NCI-H446 (cell line): ENCODE results near the gene GAS6.

Source experiments
- DNase-seq, 2 experiments: peaks; one replicate each; lab custom pipeline; 2025; lab: John Stamatoyannopoulos, UW

The GAS6 gene

DNA sequence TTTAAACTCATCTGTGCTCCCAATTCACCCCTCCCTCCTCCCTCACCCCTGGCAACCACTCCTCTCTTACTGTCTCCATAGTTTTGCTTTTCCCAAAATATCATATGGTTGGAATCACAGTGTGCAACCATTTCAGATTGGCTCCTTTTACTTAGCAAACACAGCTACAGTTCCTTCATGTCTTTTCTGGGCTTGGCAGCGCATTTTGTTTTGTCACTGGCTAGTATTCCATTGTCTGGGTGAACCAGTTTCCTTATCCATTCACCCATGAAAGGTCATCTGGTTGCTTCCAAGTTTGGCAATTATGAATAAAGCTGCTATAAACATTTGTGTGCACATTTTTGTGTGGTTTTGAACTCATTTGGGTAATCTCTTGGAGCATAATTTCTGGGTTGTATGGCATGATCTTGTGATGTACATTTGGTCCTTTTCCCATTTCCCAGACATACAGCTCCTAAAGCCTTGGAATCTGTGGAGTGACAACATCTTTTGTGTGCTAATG, 23.9 kb upstream of the GAS6 start:
- DNase-seq: no peak

DNA sequence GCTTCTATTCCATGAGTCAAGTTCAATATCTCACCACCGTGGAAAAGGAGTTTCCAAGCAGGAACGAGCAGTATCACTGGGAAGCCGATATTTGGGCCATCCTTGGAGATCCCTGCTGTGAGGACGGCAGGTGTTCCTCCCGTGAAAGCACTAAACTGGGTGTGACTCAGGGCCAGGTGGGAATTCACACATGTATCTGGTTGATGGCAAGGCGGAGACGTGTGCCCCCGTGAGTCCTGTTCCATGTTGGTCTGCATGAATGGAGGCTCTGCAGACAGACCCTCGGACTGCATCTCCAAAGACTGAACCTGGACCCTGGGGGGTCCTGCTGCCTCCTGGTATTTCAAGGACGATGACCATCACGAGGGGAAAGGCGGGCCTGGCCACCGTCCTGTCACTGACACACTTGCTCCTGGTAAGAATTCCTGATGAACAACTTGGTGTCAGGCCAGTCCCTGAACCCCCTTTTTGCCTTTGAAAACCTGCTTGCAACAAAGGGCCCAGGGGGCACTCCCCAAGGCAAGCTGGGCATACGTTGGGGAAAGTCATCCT, 22.8 kb upstream of the GAS6 start:
- no peak for DNase-seq

DNA sequence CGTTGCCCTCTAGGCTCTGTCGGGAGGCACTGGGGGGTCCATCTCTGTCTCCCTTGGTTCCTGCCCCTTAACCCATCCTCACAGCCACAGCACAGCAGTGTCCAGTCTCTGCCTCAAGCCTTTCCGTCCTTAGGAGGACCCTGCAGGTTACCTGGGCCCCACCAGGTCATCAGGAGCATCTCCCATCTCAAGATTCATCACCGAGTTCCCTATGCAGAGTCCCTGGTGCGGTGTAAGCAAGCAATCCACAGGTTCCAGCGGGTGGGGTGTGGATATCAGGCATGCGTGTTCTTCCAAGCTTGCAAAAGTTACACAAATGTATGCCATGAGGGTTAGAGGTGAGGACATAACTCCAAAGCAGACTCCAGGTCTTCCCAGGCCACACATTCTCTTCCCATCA, 20.9 kb upstream of the GAS6 start:
- no peak for DNase-seq

DNA sequence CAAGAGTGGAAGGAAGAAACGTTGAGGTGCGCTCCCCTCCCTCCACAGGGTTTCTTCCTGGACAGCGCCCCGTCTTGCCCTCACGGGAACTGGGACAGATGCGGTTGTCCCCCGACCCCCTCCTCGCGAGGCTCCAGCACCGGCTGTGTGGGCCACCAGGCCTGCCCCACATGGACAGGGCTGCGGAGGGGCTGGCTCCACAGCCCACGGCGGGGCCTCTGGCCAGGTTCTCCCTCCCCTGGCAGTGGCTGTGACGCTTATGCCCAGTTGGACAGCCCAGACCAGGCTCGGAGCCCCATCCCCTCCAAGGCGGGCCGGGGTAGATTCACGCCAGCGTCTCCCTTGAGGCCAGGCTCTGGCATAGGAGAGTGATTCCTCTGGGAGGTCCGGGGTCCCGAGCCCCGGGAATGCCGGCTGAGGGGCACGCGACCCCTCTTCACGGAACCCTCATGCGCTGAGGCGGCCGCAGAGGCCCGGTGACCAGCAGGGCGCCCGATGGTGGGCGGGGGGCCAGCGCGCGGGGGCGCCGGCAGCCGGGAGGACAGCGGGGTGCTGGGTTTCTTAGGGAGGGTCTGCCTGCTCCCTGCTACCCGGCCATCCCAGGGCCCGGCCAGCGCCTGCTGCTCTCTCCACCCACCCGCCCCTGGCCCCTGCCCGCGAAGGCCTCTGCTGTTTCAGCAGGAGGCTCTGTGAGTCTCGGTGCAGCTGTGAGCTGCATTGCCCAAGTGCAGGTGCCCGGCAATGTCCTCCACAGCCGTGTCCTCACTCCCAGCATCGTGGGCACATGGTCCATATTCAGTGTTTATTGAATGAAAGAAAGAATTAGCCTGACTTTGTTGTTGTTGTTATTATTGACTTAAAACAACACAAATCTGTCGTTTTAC, 20.3 kb upstream of the GAS6 start:
- DNase-seq: no peak

DNA sequence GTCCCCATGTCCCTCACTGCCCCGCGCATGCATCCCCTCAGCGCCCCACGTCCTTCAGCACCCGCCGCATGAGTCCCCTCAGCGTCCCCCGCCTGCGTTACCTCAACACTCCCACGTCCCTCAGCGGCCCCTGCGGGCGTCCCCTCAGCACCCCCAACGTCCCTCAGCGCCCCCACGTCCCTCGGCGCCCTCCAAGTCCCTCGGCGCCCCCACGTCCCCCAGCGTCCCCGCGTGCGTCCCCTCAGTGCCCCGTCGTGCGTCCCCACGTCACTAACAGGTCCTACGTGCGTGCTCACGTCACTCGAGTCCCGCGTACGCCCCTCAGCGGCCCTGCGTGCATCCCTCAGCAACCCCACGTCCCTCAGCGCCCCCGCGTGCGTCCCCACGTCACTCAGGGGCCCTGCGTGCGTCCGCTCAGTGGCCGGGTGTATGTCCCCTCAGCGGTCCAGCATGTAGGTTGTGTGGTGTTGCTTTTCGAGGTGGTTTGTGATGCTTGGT, 19.5 kb upstream of the GAS6 start:
- no peak for DNase-seq

DNA sequence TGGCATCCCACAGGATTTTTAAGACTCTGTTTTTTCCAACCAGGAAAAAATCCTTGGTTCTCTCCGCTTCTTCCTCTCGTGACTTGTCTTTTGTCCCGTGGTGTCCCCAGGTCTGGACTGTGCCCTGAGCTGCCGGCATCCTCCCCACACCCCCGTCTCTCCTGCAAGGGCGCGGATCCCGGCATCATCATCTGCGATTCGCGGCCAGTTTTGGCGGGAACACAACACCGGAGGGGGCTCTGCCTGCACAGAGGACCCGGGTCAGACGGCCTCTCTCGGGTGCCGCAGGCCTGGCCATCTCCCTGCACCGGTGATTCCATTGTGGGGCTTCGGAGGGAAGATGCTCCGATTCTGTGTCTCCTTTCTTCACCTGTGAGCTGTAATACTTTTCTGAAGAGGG, 18.8 kb upstream of the GAS6 start:
- no peak for DNase-seq

DNA sequence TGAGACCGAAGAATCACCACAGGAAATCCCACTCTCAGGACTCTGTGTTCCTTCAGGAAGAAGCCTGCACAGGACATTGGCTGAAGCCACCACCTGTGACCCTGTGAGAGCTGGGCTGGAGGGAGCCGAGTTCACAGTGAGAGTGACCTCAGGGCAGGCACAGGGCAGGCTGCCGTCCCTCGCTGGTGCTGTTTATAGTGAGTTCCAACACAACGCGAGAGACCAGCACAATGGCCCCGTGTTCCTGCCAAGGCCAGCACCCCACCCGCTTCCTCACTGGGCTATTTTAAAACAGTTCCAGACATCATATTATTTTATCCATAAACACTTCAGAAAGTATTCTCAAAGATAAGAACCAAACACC, 18.4 kb upstream of the GAS6 start:
- no peak for DNase-seq

DNA sequence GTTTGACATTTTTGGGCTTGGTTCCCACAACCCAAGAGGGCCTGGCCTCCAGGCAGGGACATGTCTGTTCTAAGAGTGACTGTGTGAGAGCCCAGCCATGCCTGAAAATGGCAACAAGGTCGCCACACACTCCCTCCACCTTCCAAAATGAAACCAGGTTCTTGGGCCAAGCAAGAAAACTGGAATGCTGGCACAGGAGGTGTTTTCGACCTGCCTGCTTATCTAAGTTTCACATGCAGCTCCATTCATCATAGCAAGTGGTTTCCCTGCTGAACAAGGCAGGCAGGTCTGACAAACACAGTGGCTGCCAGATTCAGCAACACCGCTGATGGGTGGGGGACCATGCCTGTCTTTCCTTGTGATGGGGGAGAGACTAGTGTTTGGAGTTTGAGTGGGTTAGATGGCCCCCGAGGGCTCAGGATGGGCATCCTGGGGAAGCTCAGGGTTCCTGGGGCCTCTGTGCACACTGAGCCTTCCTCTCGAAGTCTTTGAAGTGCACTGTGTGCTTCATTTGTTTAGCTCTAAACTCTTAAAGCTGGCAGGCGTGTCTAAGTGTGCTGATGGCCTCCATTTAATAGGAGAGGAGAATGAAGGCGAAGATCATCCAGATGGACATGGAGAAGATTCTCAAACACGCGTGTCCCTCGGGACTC, 17.9 kb upstream of the GAS6 start:
- DNase-seq: no peak

DNA sequence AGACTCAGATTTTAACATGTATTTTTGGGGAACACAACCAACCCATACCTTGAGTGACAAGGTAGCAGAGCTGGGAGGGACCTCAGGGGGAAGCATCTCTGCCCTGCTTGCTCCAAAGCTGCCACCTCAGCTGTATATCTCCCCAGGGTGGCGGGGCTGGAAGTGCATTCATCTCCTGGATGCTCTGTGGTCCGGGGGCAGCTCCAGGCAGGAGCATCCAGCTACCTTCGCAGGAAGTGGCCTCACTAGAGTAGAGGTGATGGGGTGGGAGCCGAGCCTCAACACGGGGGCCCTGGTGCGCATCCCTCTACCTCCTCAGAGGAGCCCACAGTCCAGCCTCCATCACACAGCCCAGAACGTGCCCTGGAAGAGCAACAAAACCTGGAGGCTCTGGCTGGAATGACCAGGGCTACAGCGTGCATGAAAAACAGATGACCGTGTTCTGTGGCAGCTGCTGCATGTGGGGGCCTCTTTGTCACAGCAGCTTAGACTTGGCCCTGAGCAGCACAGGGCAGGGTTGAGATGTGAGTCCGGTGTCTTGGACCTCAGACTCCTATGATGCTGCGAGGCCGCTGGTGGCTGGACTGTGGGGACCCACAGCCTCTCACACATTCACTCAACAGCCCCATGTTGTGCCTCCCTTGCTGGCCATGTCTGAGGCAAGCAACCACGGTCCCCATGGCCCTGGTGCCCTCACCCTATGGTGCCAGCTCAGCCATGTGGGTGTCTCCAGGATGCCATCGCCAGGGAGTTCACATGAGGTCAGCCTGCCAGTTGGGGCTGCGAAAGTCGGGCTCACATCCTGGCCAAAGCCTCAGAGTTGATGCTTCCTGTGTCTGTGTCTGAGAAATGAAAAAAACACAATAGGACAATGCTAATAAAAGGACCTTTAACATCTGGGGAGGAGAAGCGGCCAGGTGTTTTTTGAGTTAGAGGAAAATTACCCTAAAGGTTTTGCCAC, 17.1 kb upstream of the GAS6 start:
- no peak for DNase-seq

DNA sequence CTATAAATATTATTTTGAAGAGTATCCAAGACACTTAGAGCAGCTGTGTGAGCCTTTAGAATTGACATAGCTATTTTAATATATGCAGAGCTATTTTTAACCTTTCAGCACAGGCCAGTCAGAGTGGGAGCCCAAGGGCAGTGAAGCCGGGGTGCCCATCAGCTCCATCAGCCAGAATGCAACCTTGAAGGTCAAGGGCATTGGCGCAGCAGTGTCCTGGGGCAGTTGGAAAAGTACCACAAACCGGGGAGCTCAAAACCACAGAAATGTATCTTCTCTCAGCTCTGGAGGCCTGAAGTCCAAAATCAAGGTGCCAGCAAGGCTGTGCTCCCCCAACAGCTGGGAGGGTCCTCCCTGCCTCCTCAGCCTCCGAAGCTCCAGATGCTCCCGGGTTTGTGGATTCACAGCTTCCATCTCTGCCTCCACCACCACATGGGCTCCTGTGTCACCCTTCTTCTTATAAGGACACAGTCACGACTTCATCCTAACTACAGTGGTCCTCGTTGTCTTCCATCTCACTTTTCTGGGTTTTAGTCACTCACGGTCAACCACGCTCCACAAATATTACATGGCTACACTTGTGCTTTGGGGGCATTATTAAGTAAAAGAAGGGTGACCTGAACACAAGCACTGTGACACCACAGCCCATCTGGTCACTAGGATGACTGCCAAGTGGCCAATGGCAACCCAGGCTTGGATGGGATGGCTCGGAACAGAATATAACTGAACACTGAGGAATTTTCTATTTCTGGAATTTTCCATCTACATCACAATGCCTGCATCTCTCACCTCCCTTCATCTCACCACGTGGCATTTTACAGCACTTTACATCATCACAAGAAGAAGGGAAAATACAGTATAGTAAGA, 15.9 kb upstream of the GAS6 start:
- DNase-seq: no peak

DNA sequence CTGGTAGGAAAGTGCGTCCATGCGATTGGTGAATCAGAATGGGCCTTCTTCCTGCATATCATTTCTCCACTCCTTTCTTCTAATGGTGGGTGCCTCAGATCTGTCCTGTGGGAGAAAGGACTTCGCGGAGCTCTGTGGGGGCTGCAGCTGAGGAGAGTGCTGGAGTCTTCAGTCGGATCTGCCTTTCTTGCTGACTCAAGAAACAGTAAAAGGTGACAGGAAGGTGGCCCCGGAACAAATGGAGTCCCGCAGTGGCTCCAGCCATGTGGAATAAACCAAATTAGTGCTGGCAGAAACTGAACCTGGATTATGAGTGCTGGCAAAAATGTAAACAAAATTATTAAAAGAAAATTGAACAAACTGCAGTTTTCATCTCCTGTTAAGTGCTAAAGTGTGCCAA, 15.1 kb upstream of the GAS6 start:
- peak in 1 of 2 experiments; percentile 20 for DNase-seq

DNA sequence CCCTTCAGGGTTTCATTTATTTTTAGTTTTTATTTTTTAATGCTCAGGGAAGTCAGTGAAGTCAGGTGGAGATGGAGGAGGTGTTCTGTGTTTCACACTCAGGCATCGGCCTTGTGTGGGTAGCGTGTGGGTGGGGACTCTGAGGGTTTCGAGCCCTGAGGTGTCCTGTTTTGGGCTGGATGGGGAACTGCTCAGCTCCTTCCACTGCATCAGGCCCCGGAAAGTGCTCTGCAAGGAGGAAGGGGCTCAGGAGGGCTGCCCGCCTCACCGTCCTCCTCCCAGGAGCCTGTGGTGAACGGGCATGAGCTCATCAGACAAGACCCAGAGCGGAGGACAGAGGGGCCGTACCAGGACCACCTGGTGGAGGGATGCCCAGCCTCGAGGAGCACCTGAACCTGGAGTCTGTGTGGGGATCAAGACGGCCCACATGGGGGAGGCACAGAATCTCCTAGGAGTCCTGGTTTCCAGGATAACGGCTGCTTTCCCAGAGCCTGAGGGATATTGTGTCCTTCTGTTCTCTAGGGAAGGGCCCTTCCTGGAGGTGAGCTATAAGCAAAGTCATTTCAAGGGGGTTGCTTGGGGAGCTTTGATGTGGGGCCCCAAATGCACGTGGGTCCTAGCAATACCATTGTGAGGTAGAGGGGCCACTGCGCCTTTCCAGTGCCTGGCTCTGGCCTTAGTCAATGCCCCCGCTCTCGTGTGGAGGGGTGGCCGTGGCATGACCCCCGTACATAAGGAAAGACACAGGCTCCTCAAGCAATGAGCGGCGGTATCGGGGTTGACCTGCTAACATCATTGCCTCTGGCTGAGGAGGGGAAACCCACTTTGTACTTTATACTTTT, 13.5 kb upstream of the GAS6 start:
- no peak for DNase-seq

DNA sequence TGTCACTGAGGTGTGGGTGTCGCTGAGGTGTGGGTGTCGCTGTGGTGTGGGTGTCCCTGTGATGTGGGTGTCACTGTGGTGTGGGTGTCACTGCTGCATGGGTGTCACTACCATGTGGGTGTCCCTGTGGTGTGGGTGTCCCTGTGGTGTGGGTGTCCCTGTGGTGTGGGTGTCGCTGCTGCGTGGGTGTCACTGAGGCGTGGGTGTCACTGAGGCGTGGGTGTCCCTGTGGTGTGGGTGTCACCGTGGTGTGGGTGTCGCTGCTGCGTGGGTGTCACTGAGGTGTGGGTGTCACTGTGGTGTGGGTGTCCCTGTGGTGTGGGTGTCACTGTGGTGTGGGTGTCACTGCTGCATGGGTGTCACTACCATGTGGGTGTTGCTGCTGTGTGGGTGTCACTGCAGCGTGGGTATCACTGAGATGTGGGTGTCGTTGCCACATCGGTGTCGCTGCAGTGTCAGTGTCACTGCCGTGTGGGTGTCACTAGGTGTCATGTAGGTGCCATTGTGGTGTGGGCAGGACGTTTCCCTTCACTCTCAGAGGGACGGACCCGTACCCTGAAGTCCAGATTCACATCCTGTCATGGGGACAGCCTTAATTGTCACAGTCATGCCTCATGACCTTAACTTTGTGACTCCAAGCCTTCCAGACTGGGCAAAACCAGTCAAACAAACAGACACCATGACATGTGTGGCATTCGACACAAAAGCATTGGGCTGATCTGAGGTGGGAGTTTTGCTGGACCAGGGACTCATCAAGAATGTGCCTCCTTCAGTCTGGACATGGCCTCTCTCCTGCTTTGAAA, 12.7 kb upstream of the GAS6 start:
- DNase-seq: no peak

DNA sequence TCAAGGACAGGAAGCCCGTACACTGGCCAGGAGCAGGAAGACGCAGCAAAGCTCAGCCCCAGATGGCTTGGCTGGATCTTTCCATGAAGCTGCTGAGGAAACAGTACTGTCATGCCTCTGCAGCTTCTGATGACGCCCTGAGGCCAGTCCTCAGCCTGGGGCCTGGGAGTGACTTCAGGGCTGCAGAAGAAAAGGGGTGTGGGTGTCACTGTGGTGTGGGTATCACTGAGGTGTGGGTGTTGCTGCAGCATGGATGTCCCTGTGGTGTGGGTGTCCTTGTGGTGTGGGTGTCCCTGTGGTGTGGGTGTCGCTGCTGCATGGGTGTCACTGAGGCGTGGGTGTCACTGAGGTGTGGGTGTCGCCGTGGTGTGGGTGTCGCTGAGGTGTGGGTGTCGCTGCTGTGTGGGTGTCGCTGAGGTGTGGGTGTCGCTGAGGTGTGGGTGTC, 12.0 kb upstream of the GAS6 start:
- no peak for DNase-seq

DNA sequence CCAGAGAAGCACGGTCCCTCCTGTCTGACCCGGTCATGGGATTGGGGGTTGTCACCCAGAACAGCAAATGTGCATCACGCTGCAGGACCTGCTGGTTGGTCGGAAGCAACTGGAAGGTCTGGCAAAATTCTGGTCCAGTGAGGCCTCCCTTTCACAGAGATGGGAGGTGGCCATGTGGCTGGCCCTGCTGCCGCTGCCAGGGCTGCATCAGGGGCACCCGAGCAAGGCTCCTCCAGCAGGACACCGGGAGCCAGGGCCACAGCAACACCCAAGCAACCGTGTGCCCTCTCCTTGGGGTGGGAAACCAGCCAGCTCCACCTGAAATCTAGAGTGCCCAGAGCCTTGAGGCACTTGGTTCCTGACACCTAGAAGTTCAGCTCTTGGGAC, 11.5 kb upstream of the GAS6 start:
- no peak for DNase-seq

DNA sequence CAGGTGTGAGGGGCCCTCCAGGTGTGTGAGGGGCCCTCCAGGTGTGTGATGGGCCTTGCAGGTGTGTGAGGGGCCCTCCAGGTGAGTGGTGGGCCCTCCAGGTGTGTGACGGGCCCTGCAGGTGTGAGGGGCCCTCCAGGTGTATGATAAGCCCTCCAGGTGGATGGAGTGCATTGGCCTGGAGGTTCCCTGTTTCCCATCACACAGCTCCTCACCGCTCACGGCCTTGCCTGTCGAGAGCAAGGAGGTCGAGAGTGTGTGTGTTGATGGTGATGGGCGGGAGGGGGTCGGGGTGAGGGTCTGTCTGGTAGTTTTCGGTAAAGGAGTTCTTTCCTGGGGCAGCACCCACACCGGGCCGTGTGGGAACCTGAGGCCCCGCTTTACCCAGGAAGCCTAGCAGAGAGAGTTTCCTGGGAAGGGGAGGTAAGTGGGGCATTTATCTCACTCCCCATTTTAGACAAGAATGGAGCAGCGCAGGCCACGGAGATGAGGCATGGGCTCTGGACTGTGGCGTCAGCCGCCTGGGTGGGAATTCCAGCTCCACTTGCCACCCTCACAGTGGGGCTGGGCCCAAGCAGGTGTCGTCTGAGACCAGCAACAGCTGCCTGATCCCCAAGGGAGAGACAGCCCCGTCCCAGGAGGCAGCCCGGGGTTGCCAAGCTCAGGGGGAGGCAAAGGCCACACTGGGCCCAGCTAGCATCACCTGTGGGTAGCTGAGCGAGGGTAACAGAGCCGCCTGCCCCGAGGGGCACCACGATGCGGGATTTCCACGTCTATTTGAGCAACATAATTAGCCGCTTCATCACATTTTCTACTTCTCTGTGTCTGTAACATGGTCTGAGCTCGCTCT, 10.9 kb upstream of the GAS6 start:
- no peak for DNase-seq

DNA sequence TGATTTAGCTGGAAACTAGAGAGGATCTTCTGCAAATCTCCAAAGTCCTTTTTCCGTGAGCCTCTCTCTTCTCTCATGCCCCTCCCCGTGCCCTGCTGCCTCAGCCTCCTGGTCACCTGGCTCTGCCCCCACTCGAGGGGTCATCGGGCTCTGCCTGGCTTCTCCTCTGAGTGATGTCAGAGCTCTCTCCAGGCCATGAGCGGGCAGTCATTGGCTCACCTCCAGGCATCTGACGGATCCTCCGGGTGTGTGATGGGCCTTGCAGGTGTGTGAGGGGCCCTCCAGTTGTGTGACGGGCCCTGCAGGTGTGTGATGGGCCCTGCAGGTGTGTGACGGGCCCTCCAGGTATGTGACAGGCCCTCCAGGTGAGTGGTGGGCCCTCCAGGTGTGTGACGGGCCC, 10.3 kb upstream of the GAS6 start:
- no peak for DNase-seq

DNA sequence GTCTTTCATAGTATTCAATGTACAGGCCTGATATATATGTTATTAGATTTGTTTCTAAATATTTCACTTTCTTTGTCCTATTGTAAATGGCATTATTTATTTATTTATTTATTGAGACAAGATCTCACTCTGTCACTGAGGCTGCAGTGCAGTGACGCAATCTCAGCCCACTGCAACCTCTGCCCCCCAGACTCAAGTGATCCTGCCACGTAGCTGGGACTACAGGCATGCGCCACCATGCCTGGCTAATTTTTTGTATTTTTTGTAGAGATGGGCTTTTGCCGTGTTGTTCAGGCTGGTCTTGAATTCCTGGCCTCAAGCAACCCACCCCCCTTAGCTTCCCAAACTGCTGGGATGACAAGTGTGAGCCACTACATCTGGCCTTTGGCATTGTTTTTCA, 5.4 kb upstream of the GAS6 start:
- no peak for DNase-seq
